ENCODE data around the gene RXRA.

The RXRA gene

GRCh38 chr9:134390947-134391318, 64.7 kb downstream of the RXRA start:
- no peak for DNase-seq (ENCODE audit: low read depth, low spot score)
- no peak overlapping the region for H3K27ac ChIP-seq

GRCh38 chr9:134391319-134392231, 65.3 kb downstream of the RXRA start:
- no peak for DNase-seq (ENCODE audit: low read depth, low spot score)
- H3K27ac ChIP-seq: no peak overlapping the region

GRCh38 chr9:134392900-134393299, 66.6 kb downstream of the RXRA start:
- DNase-seq (ENCODE audit: low read depth, low spot score): no peak
- H3K27ac ChIP-seq: no peak overlapping the region

DNA sequence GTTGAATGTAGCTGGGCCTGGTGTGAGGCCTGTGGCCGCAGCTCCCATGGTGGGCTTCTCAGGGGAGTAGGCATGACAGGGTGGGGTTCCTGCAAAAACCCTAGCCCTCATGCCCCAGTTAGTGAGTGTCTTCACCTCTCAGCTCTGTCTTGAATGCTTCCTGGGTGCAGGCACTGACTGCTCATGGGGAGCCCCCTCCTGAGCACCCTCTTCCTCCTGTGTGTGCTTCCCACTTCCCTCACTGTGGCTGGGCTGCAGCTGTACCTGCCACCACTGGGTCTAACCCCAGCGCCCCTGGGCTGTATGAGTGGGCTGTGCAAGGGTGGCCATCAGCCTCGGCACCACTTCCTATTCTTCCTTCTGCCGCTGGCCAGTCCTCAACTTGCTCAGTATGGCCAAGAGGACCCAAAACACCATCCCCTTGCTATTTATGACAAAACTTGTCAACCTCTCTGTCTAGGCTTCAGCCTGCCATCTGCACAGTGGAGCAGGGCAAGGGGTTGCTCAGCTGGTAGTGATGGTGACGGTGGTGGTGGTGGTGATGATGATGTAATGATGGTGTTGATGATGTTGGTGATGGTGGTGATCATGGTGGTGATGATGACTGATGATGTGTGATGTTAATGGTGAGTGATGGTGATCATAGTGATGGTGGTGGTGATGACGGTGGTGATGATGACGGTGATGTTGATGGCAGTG, 67.5 kb downstream of the RXRA start:
- H3K27ac ChIP-seq: no peak overlapping the region
- DNase-seq (ENCODE audit: low read depth, low spot score): no peak

DNA sequence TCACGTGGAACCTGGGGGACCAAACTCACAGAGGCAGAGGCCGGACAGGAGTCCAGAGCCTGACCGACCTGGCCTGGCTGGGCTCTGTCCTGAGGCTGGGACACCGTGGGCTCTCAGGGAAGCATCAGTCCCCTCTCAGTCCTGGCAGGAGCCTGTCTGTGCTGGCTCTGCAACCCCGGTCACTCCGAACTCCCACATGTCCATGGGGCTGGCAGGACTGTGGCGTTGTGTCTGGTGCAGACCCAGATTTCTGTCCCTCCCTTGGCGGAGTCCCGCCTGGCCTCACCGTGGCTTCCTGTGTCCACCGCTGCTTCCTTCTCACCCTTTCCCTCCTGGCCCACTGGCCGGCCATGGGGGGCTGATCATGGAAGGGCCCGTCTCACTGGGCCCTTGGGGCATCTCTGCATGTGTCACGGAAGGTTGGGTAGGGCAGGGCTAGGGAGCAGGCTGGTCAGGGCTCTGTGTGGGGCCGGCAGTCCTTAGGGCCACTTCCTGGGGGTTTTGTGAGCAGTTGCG, 68.8 kb downstream of the RXRA start:
- H3K27ac ChIP-seq: no peak overlapping the region
- DNase-seq (ENCODE audit: low read depth, low spot score): no peak

DNA sequence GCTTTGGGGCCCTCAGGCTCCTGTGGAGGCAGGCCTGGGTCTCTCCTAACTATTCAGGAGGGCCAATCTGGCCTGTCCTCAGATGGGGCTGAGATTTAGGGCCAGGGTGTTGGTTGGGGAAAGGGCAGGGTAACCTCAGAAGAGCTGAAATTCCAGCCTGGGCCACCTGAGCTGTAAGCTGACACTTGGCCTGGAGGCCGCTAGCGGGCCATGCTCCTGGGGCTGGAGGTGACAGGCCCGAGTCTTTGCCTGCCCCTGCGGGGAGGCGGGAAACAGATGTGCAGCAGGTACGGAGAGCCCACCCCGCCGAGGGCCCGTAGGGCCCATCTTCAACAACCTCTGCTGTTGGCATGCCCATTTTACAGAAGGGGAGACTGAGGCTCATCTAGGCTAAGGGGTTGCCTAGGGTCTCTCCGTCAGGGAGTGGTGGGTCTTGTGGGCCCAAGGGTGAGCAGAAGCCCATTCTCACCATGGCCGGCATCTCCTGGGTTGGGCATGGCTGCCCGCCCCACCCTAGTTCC, 69.5 kb downstream of the RXRA start:
- H3K27ac ChIP-seq: no peak overlapping the region
- no peak for DNase-seq (ENCODE audit: low read depth, low spot score)

DNA sequence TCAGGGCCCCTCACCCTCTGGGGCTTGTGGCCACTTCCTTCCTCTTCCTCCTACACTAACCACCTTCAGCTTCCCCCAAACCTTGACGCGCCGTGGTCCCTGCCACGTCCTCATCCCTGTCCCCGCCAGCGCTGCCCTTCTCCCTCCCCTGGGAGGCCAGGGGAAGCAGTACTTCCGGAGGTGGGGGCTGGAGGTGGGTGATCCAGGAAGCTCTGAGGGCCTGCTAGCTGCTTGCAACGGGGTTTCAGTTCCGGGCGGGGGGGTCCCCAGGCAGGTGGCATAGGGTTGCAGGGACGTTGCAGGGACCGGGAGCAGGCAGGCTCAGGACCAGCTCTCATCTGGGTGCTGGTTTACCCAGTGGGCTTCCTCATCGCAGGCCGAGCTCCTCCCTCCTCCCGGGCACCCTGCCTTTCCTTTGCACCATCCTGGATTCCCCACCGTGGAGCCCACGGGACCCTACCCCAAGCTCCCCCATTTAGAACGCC, 70.0 kb downstream of the RXRA start:
- H3K27ac ChIP-seq: no peak overlapping the region
- no peak for DNase-seq (ENCODE audit: low read depth, low spot score)

- no peak overlapping the region for H3K27ac ChIP-seq
- DNase-seq (ENCODE audit: low read depth, low spot score): no peak
Observed at GRCh38 chr9:134396825-134397224, 70.6 kb downstream of the RXRA start.

DNA sequence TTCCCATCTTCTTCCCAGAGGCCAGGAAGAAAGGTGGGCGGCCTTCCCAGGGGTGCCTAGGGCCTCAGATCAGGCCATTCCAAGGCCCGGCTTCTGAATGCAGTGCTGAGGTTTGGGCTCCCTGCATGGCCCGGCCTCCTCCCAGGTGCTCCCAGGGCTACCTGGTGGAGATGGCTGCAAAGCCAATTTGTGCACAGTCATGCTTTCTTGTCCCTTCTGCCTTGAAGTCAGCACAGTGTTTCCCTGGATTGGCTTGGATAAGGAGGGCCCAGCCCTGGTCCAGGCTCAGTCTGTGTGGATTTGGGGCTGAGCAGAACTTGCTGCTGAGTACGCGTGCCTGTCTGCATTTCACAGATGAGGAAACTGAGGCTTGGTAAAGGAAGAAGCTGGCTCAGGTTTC, 72.5 kb downstream of the RXRA start:
- DNase-seq (ENCODE audit: low read depth, low spot score): no peak
- H3K27ac ChIP-seq: no peak overlapping the region

GRCh38 chr9:134399435-134400056, 73.3 kb downstream of the RXRA start:
- no peak overlapping the region for H3K27ac ChIP-seq
- no peak for DNase-seq (ENCODE audit: low read depth, low spot score)

DNA sequence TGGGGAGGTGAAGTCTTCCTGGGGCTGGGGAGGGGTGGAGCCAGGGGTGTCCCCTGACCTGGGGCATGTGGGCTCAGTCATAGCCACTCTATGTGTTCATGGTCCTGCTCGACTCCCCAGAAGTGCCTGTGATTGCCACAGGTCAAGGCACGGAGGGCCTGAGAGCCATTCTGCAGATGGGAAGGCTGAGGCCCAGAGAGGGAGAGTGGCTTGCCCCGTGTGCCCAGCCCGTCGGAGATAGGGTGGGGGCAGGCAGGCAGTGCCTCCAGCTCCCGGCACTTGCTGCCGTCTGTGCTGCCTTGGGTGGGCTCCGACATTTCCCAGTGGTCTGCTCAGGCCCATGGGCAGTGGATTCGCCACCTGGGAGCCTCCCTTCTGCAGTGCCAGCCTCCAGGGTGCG, 74.0 kb downstream of the RXRA start:
- H3K27ac ChIP-seq: no peak overlapping the region
- no peak for DNase-seq (ENCODE audit: low read depth, low spot score)

DNA sequence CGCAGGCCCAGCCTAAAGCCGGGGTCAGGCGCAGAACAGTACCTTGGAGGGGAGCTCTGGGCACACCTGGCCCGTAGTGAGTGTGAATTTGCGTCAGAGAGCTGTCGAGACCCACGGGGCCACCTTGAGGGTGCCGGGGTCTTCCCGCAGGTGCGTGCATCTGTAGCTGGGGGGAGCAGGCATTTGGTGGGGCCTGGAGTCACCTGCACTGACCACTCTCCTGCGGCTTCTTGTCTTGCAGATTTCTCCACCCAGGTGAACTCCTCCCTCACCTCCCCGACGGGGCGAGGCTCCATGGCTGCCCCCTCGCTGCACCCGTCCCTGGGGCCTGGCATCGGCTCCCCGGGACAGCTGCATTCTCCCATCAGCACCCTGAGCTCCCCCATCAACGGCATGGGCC, 75.1 kb downstream of the RXRA start:
- no peak for DNase-seq (ENCODE audit: low read depth, low spot score)
- H3K27ac ChIP-seq: no peak overlapping the region

DNA sequence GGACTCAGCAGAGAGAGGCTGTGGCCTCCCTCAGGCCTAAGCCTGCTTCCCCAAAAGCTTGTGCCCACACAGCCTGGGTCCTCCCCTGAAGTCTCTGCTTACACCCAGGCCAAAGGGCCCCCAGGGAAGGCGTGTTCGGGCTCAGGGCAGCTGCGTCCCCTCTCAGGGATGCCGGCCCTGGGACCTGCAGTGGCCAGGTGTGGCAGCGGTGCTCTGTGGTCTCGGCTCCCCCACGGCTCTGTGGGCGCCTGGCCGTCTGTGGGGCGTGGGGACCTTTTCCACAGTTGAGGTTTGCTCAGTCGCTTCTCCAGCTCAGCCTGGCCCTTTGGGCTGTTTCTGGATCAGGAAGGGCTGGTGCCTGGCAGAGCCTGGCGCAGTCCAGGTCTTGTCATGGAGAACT, 75.9 kb downstream of the RXRA start:
- DNase-seq (ENCODE audit: low read depth, low spot score): no peak
- no peak overlapping the region for H3K27ac ChIP-seq

DNA sequence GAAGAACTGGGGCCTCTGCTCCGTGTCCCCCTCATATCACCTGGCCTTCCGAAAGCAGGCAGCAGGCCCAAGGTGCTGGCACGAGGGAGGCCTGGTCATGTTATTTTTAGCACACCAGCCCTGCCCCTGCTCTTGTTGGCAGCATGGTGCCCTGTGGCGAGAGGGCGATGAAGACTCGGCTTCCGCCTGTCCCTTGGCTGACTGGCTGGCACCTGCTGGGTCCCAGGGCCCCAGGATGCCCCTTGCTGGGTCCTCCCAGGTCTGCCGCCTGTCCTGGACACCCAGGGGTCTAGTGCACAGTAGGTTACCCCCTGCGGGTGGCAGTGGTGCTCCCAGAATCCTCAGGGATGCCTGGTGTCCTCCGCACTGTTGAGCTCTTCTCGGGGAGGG, 77.0 kb downstream of the RXRA start:
- no peak overlapping the region for H3K27ac ChIP-seq
- no peak for DNase-seq (ENCODE audit: low read depth, low spot score)

- no peak overlapping the region for H3K27ac ChIP-seq
- DNase-seq (ENCODE audit: low read depth, low spot score): no peak
Observed at GRCh38 chr9:134403682-134404301, 77.5 kb downstream of the RXRA start.

GRCh38 chr9:134404376-134405358, 78.4 kb downstream of the RXRA start:
- no peak overlapping the region for H3K27ac ChIP-seq
- no peak for DNase-seq (ENCODE audit: low read depth, low spot score)

DNA sequence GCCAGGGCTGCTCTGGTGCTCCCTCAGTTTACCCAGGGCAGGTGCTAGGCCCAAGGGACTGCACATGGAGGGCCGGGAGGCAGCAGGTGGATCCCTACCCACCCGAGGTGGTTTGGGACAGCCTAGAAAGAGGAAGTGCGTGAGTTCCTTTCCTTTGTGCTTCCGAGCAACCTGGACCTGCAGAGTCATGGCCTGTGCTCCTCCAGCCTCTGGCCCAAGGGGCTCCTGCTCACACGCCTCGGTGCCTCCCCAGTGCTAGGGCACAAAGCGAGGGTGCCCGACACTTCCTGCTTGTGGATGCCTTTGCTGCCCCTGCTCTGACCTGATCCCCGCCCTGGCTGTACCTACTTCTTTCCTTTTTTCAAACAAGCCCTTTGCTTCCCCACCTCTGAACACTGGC, 79.3 kb downstream of the RXRA start:
- H3K27ac ChIP-seq: no peak overlapping the region
- DNase-seq (ENCODE audit: low read depth, low spot score): no peak

- DNase-seq (ENCODE audit: low read depth, low spot score): no peak
- H3K27ac ChIP-seq: peak overlapping the region; percentile 59
Observed at GRCh38 chr9:134406366-134407120, 80.3 kb downstream of the RXRA start.

Data from epithelial cell of prostate (primary cell).